HG02870 (cell line): Measurements from ENCODE around the gene KCNMA1.
"Not testable (repeated sequence)": the region's sequence is repeated elsewhere in the genome, so short reads cannot be mapped to it uniquely, and the experiment has no call there.

ENCODE experiments used
- ATAC-seq: cut with Tn5 transposase; IDR thresholded peaks from one replicate; pipeline ENCODE4 v1.9.1; 2021; ENCODE audit warnings: mild to moderate bottlenecking, moderate library complexity; ENCODE audit not compliant: unreplicated experiment

The KCNMA1 gene

GRCh38 chr10:77637532-77638320, at the start of gene KCNMA1:
KCNMA1 (minus strand) TSS chr10:77637808.
- no peak for ATAC-seq

DNA sequence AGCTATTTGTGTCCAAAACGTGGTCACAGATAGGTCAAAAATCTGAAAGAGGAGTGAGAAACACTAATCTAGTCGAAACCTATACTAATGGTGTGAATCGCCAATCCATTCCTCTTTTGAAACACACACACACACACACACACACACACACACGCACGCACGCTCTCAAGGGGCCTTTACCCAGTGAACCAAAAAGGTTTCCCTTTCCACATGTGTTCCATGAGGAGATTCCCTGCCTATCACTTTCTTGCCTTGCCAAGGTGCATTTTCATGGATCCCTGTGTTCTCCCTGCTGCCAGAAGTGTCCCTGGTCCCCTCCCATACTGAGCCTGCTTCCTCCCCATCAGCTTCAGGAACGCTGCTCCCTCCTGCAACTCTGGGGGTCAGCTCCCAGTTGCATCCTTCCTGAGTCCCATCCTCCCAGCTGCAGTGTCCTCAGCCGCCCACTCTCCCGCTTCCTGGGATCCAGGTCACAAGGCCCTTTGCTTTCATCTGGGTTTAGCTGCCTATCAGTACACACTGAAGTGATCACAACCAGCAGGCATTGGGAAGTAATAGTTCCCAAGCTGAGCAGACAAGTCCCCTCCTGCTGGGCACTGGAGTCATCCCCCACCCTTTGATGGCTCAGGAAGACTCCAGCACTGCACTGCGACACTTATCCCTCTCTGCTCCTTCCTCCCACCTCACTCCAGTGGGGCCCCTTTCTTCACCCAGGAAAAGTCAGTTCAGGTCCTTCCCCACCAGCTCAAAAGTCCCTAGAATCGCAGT, 49.2 kb upstream of the KCNMA1 start:
- no peak for ATAC-seq

DNA sequence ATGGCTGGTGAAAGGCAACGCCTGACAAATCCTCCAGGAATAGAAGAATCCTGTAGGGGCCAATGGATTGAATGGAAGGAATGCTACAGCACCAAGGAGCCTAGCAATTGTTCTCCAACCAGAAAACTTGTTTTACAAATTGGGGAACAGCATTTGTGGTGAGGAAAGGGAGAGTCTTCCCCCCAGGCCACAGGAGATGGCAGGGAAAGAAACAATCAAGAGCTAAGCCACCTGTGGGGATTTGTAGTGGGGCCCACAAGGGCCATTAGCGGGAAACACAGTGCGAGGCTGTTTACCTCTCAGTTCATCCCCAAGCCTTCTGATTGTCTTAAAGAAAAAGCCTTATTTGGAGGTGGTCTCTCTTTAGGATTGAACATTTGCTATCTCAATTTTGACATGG, 48.5 kb upstream of the KCNMA1 start:
- ATAC-seq = no peak

GRCh38 chr10:77685432-77685831, 47.8 kb upstream of the KCNMA1 start:
- ATAC-seq = no peak

GRCh38 chr10:77683088-77683432, 45.5 kb upstream of the KCNMA1 start:
- ATAC-seq = not testable (repeated sequence)

GRCh38 chr10:77682393-77683087, 44.9 kb upstream of the KCNMA1 start:
- no peak for ATAC-seq

DNA sequence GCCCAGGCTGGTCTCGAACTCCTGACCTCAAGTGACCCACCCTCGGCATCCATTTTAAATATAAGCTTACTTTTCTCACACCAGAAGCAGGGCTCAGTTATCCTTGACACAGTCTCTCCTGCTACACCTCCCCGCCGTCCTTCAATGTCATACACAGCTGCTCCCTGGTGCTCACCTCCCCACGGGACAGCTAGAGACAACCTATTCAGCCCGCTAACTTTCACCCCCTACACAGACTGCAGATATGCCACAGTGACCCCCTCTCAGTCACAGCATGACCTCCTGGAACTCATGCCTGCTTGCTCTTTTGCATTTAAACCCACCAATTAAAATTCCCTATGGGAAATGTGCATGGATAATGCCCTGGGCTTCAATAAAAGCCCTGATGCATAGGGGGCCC, 44.2 kb upstream of the KCNMA1 start:
- no peak for ATAC-seq

DNA sequence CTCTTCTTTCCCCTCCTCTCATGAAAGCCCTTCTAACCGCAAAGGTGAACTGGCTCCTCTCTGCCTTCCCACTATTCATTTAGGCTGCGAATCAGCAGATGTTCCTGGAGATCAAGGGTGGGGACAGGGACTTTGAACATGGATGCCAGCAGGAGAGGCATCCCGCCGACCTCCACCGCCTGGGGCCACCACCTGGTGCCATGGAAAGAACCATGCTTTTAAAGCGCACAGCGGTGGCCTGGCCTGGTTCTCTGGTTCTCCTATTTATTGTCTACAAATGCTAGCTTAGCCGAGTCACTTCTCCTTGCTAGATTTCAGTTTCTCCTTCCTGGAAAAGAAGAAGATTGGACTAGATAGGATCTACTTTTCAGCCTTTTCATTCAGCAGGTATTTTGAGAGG, 43.2 kb upstream of the KCNMA1 start:
- ATAC-seq = no peak

GRCh38 chr10:77680065-77680464, 42.5 kb upstream of the KCNMA1 start:
- no peak for ATAC-seq

GRCh38 chr10:77679217-77679616, 41.6 kb upstream of the KCNMA1 start:
- ATAC-seq = no peak

DNA sequence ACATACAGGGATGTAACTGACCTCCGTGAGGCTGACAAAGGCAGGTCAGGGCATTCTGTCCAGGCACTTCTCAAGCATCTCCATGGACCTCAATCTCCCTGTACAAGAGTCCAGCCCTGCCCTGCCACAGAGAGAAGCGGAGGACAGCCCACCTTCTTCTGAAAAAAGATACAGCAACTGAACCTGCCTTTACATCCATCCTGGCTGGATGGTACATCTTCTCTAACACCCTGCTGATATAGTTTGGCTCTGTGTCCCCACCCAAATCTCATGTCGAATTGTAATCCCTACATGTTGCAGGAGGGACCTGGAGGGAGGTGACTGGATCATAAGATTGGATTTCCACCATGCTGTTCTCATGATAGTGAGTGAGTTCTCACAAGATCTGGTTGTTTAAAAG, 40.5 kb upstream of the KCNMA1 start:
- no peak for ATAC-seq

- ATAC-seq = no peak
These were observed 37.7 kb upstream of the KCNMA1 start for GRCh38 chr10:77675347-77675746.

DNA sequence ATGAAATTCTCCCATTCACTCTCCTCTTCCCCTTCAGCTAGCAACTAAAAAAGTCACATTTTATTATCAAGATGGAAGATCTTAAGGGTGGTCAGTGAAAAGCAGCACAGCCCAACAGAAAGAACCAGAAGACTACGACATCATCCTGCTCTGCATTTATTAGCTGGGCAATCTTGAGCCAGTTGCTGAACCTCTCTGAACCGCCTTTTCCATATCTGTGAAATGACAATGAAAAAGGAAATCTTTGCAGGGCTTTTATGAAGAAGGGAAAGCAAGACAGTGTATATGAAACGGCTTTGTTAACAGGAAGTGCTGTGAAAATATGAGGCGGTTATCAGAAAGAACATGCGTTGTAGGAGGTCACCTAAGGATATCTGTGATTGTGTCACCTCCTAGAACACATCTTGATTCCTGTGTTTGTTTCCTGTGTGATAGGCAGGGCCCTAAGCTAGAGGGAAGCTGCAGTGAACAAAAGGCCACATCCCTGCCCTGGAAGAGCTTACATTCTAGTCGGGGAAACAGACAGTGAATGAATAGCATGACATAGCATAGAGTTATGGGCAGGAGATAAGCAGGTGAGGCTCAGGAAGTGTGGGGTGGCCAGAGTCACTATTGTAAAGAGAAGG, 36.0 kb upstream of the KCNMA1 start:
- ATAC-seq = no peak

DNA sequence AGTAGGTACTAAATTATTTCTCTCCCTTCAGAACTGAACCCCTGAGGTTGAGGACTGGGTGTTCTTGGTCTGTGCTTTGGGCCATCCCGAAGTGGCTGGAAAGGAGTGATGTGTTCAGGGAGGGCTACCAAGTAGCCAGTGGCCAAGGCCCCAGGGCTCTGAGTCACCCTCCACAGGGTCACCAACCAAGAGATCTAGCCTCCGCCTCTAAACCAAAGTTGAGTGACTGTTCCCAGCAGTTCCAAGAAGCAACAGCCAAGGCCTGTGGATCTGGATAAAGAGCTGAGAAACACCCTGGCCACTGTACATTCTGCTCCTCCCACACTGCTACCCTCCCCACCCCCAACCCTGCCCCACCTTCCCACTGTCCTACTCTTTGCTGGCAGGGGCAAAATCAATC, 35.5 kb upstream of the KCNMA1 start:
- ATAC-seq = no peak

GRCh38 chr10:77671594-77672252, 34.1 kb upstream of the KCNMA1 start:
- no peak for ATAC-seq

GRCh38 chr10:77670817-77671443, 33.3 kb upstream of the KCNMA1 start:
- ATAC-seq = no peak

DNA sequence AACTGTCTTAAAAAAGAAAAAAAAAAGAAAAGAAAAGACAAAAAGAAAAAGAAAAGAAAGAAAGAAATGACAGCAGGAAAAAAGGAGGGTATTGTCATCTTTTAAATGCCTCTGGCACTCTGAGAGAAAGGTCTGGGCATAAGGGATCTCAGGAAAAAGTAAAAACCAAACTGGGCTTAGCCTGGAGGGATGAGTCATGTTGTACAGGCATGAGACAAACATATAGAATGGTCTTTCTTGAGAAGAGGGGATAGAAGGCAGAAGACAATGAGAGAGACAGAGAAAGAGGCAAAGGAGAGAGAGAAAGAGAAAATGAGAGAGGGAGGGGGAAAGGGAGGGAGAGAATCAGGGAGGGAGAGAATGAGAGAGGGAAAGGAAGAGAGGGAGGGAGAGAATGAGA, 32.3 kb upstream of the KCNMA1 start:
- ATAC-seq = no peak

DNA sequence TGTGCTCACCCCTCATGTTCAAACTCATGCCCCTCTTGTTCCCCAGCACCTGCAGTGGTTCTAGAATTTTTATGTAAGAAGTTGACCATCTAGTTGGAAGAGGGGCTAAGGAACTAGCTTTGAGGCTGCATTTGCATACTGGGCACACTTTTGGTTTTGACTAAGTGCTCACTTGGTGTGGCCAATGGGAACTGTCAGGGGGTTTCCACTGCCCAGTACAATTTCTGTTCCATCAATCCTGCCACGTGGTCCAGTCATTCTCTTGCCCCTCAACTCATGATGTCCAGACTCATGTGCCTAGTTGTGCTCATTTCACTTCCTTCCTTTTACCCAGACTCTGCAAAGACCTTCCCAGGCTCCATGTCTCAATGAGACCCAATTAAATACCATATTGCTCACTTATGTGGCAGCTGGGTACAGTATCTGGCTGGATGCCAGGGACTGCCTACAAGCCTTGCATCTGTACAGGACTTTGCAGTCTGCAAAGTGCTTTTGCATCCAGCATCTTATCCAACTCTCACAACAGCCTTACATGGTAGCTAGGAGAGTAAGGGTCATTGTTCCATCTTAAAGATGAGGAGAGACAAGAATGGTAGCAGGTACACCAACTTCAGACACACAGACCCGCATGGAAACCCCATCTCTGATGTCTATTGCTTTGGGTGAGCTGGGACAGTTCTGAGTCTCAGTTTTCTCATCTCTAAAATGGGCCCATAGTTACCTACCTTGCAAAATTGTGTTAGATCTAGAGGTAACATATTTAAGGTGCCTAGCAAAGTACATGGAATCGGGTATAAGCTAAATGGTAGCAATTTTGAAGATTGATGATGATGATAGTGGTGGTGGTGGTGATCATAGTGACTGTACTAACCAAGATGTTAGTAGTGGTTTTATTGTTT, 30.1 kb upstream of the KCNMA1 start:
- ATAC-seq = peak; percentile 75

DNA sequence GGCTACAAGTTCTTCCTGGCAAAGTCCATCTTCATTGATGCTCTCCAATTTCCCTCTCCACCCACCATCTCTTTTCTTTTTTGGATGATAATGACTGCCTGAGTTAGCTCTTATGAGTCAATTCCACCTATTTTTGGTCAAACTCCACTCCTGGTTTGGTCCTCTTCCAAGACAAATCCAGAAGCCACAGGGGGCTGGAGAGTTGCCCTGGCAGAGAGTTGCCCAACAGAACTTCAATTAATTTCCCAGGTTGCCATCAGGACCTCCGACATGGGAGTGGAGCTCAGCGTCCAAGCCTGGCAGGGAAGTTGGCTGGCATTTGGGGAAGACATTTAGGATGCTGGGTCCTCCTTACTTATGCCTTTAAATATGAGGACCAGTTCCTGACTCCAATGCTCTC, 29.2 kb upstream of the KCNMA1 start:
- no peak for ATAC-seq
